Activated CD8-positive, alpha-beta T cell treated with anti-CD3 and anti-CD28 coated beads for 36 hours (primary cell): Measurements from ENCODE around the gene EFCAB8. TPM values are rescaled to one million over a fixed set of nuclear protein-coding genes. Genes with fewer than 3 reads are reported as not detected.

Source experiments
- ATAC-seq: fragments of 200-7000 bp; cut with Tn5 transposase; one replicate; pipeline ENCODE4 v1.10.0; 2021; ENCODE audit warnings: mild to moderate bottlenecking, moderate library complexity
- CTCF ChIA-PET: fragments of 350-600 bp; sonication (Branson Sonifier 250); formaldehyde crosslinking; loops from one replicate; lab custom pipeline; 2021; ENCODE audit warnings: antibody characterized with exemption; lab: Charles Lee
- POLR2A ChIA-PET: fragments of 350-600 bp; sonication (Branson Sonifier 250); formaldehyde crosslinking; loops from one replicate; lab custom pipeline; 2021; ENCODE audit warnings: antibody characterized with exemption; lab: Charles Lee
- DNase-seq: peaks from one replicate; pipeline ENCODE4 v3.0.0-alpha.2; 2020
- H3K27ac Mint-ChIP-seq: one replicate; pipeline ENCODE4 v1.8.0; 2021; ENCODE audit warnings: mild to moderate bottlenecking, mixed read lengths
- H3K27me3 Mint-ChIP-seq: one replicate; pipeline ENCODE4 v1.8.0; 2021; ENCODE audit warnings: mixed read lengths
- H3K36me3 Mint-ChIP-seq: one replicate; pipeline ENCODE4 v1.8.0; 2021; ENCODE audit warnings: low read depth, mixed read lengths
- H3K4me1 Mint-ChIP-seq: one replicate; pipeline ENCODE4 v1.8.0; 2021; ENCODE audit warnings: low read depth, mixed read lengths
- H3K4me3 Mint-ChIP-seq: one replicate; pipeline ENCODE4 v1.8.0; 2021; ENCODE audit warnings: mild to moderate bottlenecking, moderate library complexity, mixed read lengths
- H3K9me3 Mint-ChIP-seq: one replicate; pipeline ENCODE4 v1.8.0; 2021; ENCODE audit warnings: mixed read lengths
- CTCF ChIP-seq: fragments of 200-600 bp; IDR thresholded peaks from one replicate; pipeline ENCODE4 v1.8.0; 2022; ENCODE audit warnings: antibody characterized with exemption, mild to moderate bottlenecking
- intact Hi-C: fragments of 100-400 bp; cut with micrococcal nuclease; formaldehyde crosslinking; loops from one replicate; pipeline ENCODE4 v1.10.0; 2022
- total RNA-seq, 2 experiments: library from RNA; stranded (reverse); gene quantifications; one replicate each; pipeline ENCODE4 v1.2.3, GENCODE V29; 2021

EFCAB8 gene
- total RNA-seq, 2 experiments from 2014 or later = 0.89 to 0.92 TPM

GRCh38 chr20:32839982-32840285 lies 18.8 kb upstream of the EFCAB8 start:
- CTCF ChIA-PET = no interaction called here
- Mint-ChIP-seq H3K36me3 (peaks cover 62% of the 10 kb centered on the region), H3K27ac (peak overlapping the region; percentile 2), H3K4me3 (no peak overlapping the region), H3K9me3 (no peaks in the 10 kb centered on the region), H3K27me3 (no peaks in the 10 kb centered on the region), H3K4me1 (peaks cover 41% of the 10 kb centered on the region)
- intact Hi-C loops = no loop called here
- DNase-seq (no peak), ATAC-seq (no peak)
- POLR2A ChIA-PET = interaction anchor here (0.6 kb wide), 1 partner anchor 22 kb away, joined by 3 read pairs; no protein-coding TSS in a partner anchor
- no peak for TF ChIP-seq CTCF

- no peak for ATAC-seq
- Mint-ChIP-seq H3K36me3 (peaks cover 65% of the 10 kb centered on the region), H3K4me3 (no peak overlapping the region), H3K9me3 (no peaks in the 10 kb centered on the region), H3K27ac (peak overlapping the region; percentile 53), H3K4me1 (peaks cover 41% of the 10 kb centered on the region), H3K27me3 (no peaks in the 10 kb centered on the region)
- intact Hi-C loops = no loop called here
- POLR2A ChIA-PET = no interaction called here
- no peak for TF ChIP-seq CTCF
- DNase-seq = no peak
- CTCF ChIA-PET = no interaction called here
Observed at GRCh38 chr20:32841174-32841573, 17.5 kb upstream of the EFCAB8 start.

DNA sequence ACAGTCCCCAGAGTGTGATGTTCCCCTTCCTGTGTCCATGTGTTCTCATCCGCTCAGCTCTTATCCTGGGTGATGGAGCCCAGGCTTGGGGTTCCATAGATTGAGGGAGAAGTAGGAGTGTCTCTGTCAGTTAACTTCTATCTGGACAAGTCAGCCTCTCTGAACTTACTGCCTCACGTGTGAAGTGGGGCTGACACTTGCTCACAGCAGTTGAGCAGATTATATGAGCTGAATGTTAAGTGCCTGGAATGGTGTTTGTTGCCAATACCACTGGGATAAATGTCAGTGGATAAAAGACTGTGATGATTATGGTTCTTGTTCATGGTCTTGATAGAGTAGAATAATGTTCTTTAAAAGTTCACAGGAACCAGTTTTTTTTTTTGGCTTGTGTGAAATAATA lies 17.1 kb upstream of the EFCAB8 start:
- Mint-ChIP-seq H3K9me3 (no peaks in the 10 kb centered on the region), H3K36me3 (peaks cover 62% of the 10 kb centered on the region), H3K27me3 (no peaks in the 10 kb centered on the region), H3K4me3 (no peak overlapping the region), H3K27ac (peak overlapping the region; percentile 69), H3K4me1 (peaks cover 37% of the 10 kb centered on the region)
- intact Hi-C loops = no loop called here
- ATAC-seq = no peak
- DNase-seq = no peak
- TF ChIP-seq CTCF = no peak
- CTCF ChIA-PET = no interaction called here
- POLR2A ChIA-PET = no interaction called here

GRCh38 chr20:32842688-32843524 lies 15.8 kb upstream of the EFCAB8 start:
- peaks cover 41% of the 10 kb centered on the region for H3K4me1 Mint-ChIP-seq
- no peaks in the 10 kb centered on the region for H3K9me3 Mint-ChIP-seq
- ATAC-seq = no peak
- ChIA-PET POLR2A (no interaction called here), CTCF (interaction anchor here (0.8 to 3.4 kb wide), 5 partner anchors 10 to 169 kb away, joined by 3 to 9 read pairs (median 7); partner anchors contain the start of gene C20orf203)
- peaks cover 61% of the 10 kb centered on the region for H3K36me3 Mint-ChIP-seq
- intact Hi-C loops = no loop called here
- no peaks in the 10 kb centered on the region for H3K27me3 Mint-ChIP-seq
- no peak overlapping the region for H3K4me3 Mint-ChIP-seq
- no peak for TF ChIP-seq CTCF
- peak overlapping the region; percentile 23 for H3K27ac Mint-ChIP-seq
- no peak for DNase-seq

DNA sequence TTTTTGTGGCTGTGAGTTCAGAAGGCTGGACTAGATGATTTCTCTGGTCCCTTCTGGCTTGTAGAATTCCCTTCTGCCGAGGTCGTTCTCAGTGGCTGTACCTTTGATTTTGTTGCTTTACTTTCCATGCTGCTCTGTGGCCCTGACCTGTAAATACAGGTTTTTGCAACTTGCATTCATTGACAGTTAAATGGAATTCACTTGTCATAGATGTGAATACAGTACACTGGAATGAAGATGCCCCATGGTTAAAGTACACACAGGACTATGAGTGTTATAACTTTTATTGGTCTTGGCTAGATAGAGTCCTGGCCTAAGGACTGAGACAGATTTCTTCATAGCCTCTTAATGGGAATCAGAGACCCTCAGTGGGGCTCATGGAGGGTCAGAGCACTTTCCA lies 12.9 kb upstream of the EFCAB8 start:
- intact Hi-C loops = no loop called here
- ChIA-PET POLR2A (interaction anchor here (2.3 kb wide), 1 partner anchor 25 kb away, joined by 8 read pairs; no protein-coding TSS in a partner anchor), CTCF (interaction anchor here (1.0 kb wide), 1 partner anchor 56 kb away, joined by 3 read pairs; no protein-coding TSS in a partner anchor)
- no peak for ATAC-seq
- Mint-ChIP-seq H3K36me3 (peaks cover 59% of the 10 kb centered on the region), H3K9me3 (no peaks in the 10 kb centered on the region), H3K4me1 (peaks cover 27% of the 10 kb centered on the region), H3K27me3 (no peaks in the 10 kb centered on the region), H3K27ac (no peak overlapping the region), H3K4me3 (no peak overlapping the region)
- DNase-seq = no peak
- no peak for TF ChIP-seq CTCF
